GM12872 (cell line): ENCODE measurements around the gene ACO2.

Experiments
- TF ChIP-seq, protein P1 (sequence below): IDR thresholded peaks from 3 replicates; pipeline ENCODE4 v1.5.1; 2011; ENCODE audit warnings: low read depth, mild to moderate bottlenecking, low read length, moderate library complexity; ENCODE audit not compliant: insufficient read depth

Gene ACO2

DNA sequence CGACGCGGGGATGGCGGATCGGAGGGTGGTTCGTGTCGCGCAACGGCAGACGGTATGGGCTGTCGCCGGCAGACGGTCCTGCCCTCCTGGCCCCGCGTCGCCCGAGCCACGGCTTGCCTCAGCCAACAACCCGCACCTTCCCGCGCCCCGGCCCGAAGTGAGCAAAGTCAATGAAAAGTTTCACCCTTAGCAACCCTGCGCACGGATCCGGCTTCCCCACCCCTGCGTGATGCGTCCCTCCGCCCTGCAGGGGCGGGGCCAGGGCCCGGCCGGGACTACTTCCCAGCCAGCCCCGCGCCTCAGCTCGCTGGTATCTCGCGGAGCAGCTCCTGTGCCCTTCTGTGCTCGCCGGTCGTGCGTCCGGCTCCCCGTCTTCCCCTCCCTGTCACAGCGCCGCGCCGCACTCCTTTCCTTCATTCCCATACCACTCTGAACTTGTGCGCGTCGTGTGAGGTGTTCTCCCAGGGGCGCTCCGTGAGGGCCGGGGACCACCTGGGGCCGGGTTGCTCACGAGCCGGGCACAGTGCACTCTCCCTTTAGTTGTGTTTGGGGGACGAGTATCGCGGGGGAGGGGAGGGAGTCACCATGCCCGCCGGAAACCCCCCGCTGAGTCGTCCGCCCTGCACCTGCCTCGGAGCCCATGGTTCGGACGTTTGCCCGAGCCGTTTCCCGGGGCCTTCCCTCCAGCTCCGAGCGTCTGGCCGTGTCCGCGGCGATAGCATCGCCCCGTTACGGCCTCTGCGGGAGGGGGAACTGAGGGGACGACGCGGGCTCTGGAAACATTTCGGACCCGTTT, 22.1 kb upstream of the ACO2 start, which contains the start of gene TOB2:
Gene TOB2 (minus strand): TSS at position 163 of the 796 bp plus-strand sequence. CDS start 9,456 bp downstream, outside the sequence.
- TF ChIP-seq, protein P1, sequence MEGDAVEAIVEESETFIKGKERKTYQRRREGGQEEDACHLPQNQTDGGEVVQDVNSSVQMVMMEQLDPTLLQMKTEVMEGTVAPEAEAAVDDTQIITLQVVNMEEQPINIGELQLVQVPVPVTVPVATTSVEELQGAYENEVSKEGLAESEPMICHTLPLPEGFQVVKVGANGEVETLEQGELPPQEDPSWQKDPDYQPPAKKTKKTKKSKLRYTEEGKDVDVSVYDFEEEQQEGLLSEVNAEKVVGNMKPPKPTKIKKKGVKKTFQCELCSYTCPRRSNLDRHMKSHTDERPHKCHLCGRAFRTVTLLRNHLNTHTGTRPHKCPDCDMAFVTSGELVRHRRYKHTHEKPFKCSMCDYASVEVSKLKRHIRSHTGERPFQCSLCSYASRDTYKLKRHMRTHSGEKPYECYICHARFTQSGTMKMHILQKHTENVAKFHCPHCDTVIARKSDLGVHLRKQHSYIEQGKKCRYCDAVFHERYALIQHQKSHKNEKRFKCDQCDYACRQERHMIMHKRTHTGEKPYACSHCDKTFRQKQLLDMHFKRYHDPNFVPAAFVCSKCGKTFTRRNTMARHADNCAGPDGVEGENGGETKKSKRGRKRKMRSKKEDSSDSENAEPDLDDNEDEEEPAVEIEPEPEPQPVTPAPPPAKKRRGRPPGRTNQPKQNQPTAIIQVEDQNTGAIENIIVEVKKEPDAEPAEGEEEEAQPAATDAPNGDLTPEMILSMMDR, result no peak

DNA sequence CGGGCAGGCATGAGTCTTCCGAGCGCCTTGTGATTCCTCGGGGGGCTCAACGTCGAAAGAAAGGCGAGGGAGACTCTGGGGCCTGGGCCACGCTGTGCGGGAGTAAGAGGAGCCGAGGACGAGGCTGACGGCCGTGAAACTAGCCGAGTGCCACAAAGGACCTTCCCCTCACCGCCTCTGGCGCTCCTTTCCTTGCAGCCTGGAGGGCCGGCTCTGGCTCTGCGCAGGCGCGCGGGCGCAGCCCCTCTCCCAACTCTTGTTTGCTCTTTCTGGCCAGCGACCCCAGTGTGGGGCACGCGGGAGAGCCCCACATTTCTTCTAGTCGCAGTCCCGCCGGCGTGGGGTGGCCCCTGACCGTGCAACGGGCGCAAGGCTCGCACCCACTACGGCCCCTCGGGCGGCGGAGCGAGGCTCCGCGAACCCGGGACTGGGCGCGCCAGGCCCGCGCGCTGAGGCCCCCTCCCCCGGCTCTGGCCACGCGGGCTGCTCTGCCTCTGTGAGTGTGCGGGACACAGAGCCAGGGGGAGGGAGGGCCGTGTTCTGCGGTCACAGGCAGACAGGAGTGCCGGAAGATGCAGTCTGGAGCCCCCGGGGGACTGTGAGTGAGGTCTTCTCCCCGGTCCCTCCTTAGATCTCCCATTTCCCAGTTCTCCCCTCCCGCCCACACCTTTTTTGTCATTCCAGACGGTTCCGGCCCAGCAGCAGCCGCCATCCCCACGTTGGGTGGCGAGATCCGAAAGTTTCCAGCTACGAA, 21.3 kb upstream of the ACO2 start:
- TF ChIP-seq, protein P1, result no peak

DNA sequence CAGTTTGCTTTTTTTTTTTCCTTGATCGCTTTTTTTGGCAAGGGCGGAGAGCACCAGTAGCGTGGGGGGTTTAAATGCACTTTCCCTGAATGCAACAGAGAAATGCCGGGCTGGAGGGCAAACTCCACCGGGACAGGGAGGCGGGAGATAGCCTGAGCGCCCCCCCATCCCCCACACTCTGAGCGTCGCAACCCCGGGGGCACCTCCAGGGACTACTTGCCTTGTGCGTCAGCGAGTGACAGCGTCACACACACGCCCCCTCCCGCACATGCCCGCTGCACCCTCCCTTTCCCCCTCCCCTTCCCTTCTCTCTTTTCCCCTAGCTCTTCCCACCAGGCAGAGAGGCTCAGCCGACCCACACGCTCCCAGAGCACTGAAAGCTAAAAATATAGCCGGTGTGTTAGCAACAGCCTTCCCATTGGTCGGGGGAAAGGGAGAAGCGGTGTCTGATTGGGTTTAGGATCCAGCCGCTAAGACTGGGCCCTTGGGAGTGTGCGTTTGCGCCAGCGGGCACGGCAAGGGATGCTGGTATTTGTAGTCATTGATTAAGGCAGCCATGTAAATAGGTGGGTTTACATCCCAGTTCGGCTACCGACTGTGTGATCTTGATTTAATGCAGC, 20.6 kb upstream of the ACO2 start:
- TF ChIP-seq, protein P1, result no peak

DNA sequence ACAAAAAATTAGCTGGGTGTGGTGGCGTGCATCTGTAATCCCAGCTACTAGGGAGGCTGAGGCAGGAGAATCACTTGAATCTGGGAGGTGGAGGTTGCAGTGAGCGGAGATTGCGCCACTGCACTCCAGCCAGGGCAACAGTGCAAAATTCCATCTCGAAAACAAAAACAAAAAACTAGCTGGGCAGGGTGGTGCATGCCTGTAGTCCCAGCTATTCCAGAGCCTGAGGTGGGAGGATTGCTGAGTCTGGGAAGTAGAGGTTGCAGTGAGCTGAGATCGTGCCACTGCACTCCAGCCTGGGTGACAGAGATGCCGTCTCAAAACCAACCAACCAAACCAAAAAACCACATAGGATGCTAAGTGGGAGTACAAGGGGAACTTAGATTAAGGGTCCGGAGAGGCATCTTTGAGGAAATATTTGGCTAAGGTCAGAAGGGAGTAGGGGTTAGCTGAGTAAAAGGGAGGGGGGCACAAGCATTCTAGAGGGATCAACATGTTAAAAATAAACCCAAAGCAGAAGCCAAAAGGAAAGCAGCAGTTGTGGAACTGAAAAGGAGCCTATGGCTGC, 10.7 kb upstream of the ACO2 start:
- TF ChIP-seq, protein P1, result no peak

DNA sequence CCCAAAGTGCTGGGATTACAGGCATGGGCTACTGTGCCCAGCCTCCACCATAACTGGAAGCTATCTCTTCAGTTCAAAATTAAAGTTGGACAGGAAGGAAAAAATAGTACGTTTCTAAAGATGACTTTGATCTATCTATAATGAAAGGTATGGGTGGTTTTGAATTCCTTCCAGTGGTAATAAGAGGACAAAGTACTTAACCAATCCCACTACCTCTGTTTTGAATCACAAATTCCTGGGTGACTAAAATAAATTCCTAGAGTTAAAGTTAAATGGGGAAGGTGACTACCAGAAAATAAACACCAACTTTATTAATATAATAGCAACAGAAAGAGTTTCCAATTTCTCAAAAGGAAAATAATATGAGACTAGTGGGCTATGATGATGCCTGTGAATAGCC, 9.5 kb upstream of the ACO2 start:
- TF ChIP-seq, protein P1, result no peak

DNA sequence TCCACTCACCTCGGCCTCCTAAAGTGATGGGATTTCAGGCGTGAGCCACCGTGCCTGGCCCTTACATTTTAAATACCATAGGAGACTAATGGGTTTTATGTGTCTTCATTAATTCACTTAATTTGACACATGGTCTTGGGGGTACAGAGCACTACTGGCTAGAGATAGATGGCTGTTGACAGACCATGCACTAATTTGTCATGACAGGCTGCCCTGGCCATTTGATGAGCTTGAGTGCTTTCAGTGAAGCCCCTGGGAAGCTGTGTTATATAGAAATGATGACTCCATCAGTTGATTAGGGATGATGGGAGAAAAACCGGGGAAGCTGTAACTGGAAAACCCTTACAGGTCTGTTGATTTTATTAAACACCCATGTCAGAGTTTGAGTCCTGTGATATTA, 7.0 kb upstream of the ACO2 start:
- TF ChIP-seq, protein P1, result no peak
